Measurements from ENCODE around the gene MAGI3.

DNA sequence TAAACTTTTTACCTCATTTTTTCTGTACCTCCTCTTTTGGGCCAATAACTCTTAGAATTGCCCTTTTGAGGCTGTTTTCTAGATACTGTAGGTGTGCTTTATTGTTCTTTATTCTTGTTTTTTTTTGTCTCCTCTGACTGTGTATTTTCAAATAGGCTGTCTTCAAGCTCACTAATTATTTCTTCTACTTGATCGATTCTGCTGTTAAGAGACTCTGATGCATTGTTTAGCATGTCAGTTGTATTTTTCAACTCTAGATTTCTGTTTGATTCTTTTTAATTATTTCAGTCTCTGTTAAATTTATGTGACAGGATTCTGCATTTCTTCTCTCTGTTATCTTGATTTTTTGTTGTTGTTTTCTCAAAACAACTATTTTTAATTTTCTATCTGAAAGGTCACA is 238.7 kb downstream of the MAGI3 start:
- no peak for TF ChIP-seq ZNF549 (tag by site-specific recombination; IDR thresholded peaks at IDR 0.05)
- TF ChIP-seq, protein P1, sequence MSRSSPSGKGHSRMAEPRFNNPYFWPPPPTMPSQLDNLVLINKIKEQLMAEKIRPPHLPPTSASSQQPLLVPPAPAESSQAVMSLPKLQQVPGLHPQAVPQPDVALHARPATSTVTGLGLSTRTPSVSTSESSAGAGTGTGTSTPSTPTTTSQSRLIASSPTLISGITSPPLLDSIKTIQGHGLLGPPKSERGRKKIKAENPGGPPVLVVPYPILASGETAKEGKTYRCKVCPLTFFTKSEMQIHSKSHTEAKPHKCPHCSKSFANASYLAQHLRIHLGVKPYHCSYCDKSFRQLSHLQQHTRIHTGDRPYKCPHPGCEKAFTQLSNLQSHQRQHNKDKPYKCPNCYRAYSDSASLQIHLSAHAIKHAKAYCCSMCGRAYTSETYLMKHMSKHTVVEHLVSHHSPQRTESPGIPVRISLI (tag by site-specific recombination; IDR thresholded peaks at IDR 0.05), result no peak
- TF ChIP-seq, protein P2, sequence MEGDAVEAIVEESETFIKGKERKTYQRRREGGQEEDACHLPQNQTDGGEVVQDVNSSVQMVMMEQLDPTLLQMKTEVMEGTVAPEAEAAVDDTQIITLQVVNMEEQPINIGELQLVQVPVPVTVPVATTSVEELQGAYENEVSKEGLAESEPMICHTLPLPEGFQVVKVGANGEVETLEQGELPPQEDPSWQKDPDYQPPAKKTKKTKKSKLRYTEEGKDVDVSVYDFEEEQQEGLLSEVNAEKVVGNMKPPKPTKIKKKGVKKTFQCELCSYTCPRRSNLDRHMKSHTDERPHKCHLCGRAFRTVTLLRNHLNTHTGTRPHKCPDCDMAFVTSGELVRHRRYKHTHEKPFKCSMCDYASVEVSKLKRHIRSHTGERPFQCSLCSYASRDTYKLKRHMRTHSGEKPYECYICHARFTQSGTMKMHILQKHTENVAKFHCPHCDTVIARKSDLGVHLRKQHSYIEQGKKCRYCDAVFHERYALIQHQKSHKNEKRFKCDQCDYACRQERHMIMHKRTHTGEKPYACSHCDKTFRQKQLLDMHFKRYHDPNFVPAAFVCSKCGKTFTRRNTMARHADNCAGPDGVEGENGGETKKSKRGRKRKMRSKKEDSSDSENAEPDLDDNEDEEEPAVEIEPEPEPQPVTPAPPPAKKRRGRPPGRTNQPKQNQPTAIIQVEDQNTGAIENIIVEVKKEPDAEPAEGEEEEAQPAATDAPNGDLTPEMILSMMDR (tag by site-specific recombination; IDR thresholded peaks at IDR 0.05), result no peak
- no peak for TF ChIP-seq GLIS2 (tag by site-specific recombination; IDR thresholded peaks at IDR 0.05)
- TF ChIP-seq, protein P3, sequence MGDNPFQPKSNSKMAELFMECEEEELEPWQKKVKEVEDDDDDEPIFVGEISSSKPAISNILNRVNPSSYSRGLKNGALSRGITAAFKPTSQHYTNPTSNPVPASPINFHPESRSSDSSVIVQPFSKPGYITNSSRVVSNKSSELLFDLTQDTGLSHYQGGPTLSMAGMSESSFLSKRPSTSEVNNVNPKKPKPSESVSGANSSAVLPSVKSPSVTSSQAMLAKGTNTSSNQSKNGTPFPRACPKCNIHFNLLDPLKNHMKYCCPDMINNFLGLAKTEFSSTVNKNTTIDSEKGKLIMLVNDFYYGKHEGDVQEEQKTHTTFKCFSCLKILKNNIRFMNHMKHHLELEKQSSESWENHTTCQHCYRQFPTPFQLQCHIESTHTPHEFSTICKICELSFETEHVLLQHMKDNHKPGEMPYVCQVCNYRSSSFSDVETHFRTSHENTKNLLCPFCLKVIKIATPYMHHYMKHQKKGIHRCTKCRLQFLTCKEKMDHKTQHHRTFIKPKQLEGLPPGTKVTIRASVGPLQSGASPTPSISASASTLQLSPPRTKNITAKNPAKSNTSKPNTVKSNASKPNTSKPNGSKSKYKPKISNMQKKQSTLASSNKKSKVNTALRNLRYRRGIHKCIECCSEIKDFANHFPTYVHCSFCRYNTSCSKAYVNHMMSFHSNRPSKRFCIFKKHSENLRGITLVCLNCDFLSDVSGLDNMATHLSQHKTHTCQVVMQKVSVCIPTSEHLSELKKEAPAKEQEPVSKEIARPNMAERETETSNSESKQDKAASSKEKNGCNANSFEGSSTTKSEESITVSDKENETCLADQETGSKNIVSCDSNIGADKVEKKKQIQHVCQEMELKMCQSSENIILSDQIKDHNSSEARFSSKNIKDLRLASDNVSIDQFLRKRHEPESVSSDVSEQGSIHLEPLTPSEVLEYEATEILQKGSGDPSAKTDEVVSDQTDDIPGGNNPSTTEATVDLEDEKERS (tag by site-specific recombination; IDR thresholded peaks at IDR 0.05), result no peak
- no peak for TF ChIP-seq ZNF184 (tag by site-specific recombination; IDR thresholded peaks at IDR 0.05)
- peak; percentile 64 for TF ChIP-seq SETDB1 (IDR thresholded peaks at IDR 0.05; ENCODE audit: insufficient read length, low read length)
- no peak for TF ChIP-seq ZBTB21 (tag by site-specific recombination; IDR thresholded peaks at IDR 0.05)
- TF ChIP-seq ZFP69B (tag by site-specific recombination; IDR thresholded peaks at IDR 0.05), result no peak
- no peak for TF ChIP-seq ZNF292 (tag by site-specific recombination; IDR thresholded peaks at IDR 0.05; ENCODE audit: borderline replicate concordance, low read depth)
